Prostate gland (tissue), 2 donors: ENCODE measurements around the gene PGC. TPM values are rescaled to one million over a fixed set of nuclear protein-coding genes. Genes with fewer than 3 reads are reported as not detected.

ENCODE experiments used
- DNase-seq: peaks from one replicate; pipeline ENCODE4 v3.0.0-alpha.2; 2019; ENCODE audit warnings: low spot score
- H3K27ac ChIP-seq, 2 donors: fragments of 200-600 bp; sonication (generic); 2 replicates each; pipeline ENCODE4 v1.5.1; 2017 to 2019
- H3K27me3 ChIP-seq: fragments of 200-600 bp; sonication (generic); replicated peaks from 2 replicates; pipeline ENCODE4 v1.5.1; 2019; ENCODE audit not compliant: insufficient read depth
- H3K36me3 ChIP-seq, 2 donors: fragments of 200-600 bp; sonication (generic); 1 replicate in 1 of 2; 2 replicates in 1 of 2; pipeline versions ENCODE4 v1.5.1 to v1.8.1; 2017 to 2019
- H3K4me1 ChIP-seq: fragments of 200-600 bp; sonication (generic); replicated peaks from 2 replicates; pipeline ENCODE4 v1.5.1; 2019
- H3K4me3 ChIP-seq, 2 donors: fragments of 200-600 bp; sonication (generic); 2 replicates each; pipeline ENCODE4 v1.5.1; 2017 to 2019
- H3K9me3 ChIP-seq: fragments of 200-600 bp; sonication (generic); 2 replicates; pipeline ENCODE4 v1.5.1; 2017
- POLR2A ChIP-seq: fragments of 450-650 bp; IDR thresholded peaks from one replicate; pipeline ENCODE4 v1.6.1; 2016; ENCODE audit warnings: antibody characterized with exemption, mild to moderate bottlenecking
- POLR2AphosphoS5 ChIP-seq: sonication (generic); formaldehyde crosslinking; IDR thresholded peaks from one replicate; pipeline ENCODE4 v1.6.1; 2017; ENCODE audit warnings: antibody characterized with exemption
- WGBS: methylation state at CpG from one replicate; pipeline ENCODE4 v1.1.5; 2018; 5-methylcytosine and 5-hydroxymethylcytosine counted together
- intact Hi-C: fragments of 100-400 bp; cut with DNase I; formaldehyde crosslinking; loops from one replicate; pipeline ENCODE4 v1.14.2; 2022
- total RNA-seq, 2 donors: library from RNA; depleted of rRNA; stranded (reverse); fragments of >200 nt; gene quantifications; one replicate each; pipeline ENCODE4 v1.1.0, GENCODE V29; 2016
- TF ChIP-seq, protein P1 (sequence below), 4 experiments: fragments of 200-600 bp in 2 of 4; fragments of 450-650 bp in 2 of 4; sonication (generic) in 2 of 4; IDR thresholded peaks; 1 replicate in 3 of 4; 2 replicates in 1 of 4; pipeline ENCODE4 v1.5.1; 2016 to 2019; ENCODE audit warnings: antibody characterized with exemption in 4 of 4, mild to moderate bottlenecking in 2 of 4, moderate library complexity in 2 of 4

The PGC gene
- total RNA-seq, 2 donors from 2014 or later = 18.4 to 391 TPM

DNA sequence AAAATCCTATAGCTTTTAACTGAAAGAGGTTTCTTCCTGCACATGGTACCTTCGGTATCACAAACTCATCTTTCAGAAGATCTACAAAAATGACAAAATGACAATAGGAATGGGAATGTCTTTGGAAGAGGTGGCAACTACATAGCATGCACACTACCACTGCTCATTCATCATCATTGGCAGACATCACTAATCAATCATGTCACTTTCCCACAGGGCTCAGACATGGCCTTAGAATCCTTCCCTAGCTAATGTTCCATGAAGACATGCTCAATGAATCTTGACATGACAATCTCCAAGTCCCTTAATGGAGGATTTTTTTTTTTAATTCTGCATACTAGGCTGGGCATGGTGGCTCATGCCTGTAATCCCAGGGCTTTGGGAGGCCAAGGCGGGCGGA, 3.2 kb upstream of the PGC start:
- Histone ChIP-seq H3K9me3 (no peaks in the 10 kb centered on the region), H3K36me3 (no peaks in the 10 kb centered on the region), H3K27ac (no peak overlapping the region), H3K4me3 (no peak overlapping the region), H3K27me3 (no peaks in the 10 kb centered on the region), H3K4me1 (no peaks in the 10 kb centered on the region)
- 100% methylated on average over 3 of the region's 3 CpGs for WGBS
- DNase-seq = no peak
- intact Hi-C loops = no loop called here
- TF ChIP-seq, protein P1, sequence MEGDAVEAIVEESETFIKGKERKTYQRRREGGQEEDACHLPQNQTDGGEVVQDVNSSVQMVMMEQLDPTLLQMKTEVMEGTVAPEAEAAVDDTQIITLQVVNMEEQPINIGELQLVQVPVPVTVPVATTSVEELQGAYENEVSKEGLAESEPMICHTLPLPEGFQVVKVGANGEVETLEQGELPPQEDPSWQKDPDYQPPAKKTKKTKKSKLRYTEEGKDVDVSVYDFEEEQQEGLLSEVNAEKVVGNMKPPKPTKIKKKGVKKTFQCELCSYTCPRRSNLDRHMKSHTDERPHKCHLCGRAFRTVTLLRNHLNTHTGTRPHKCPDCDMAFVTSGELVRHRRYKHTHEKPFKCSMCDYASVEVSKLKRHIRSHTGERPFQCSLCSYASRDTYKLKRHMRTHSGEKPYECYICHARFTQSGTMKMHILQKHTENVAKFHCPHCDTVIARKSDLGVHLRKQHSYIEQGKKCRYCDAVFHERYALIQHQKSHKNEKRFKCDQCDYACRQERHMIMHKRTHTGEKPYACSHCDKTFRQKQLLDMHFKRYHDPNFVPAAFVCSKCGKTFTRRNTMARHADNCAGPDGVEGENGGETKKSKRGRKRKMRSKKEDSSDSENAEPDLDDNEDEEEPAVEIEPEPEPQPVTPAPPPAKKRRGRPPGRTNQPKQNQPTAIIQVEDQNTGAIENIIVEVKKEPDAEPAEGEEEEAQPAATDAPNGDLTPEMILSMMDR (IDR thresholded peaks at IDR 0.05) = no peak
- no peak for TF ChIP-seq POLR2AphosphoS5
- no peak for TF ChIP-seq POLR2A

DNA sequence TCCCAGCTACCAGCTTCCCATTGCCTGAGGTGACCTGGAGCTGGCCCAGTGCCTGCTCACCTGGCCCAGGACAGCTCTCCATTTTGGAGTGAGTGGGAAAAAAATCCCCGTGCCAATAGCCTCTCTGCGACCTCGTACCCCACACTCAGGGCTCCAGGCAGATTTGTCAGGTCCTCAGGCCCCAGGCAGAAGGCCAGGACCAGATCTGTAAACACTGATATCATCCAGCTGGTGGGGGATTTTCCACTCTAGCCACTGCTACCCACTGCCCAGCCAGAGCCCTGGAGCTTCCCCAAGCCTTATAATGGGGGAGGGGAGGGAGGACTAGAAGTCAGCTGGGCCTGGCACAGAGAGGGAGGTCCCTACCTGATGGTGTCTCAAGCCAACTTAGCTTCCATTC, 1.3 kb upstream of the PGC start:
- WGBS = 45% methylated on average over 3 of the region's 3 CpGs
- no peak for DNase-seq

DNA sequence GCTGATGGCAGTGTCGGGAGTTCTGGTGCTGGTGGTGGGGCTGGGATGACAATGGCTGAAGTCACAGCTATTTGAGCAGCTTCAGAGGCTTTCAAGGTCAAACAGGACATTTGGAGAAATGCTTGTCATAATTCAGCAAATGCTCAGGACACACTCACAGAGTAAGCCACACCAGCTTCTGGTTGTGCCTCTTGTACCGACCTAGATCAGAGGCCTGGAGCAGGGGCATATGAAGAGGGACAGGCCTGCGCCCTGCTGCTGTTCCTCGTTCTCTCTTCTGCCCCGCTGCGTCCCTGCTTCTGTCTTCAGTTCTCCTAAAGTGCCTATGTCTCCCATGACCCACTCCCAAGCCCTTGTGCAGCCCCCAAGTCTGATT, 893 bp upstream of the PGC start:
- no peaks in the 10 kb centered on the region for H3K27me3 ChIP-seq
- no peak overlapping the region for H3K4me3 ChIP-seq
- H3K4me1 ChIP-seq = no peaks in the 10 kb centered on the region
- peak overlapping the region; percentile 27 to 64 for H3K27ac ChIP-seq
- no peak for TF ChIP-seq POLR2AphosphoS5
- TF ChIP-seq, protein P1 (IDR thresholded peaks at IDR 0.05) = no peak
- no peak for TF ChIP-seq POLR2A
- DNase-seq = no peak
- intact Hi-C loops = no loop called here
- H3K36me3 ChIP-seq = no peaks in the 10 kb centered on the region
- H3K9me3 ChIP-seq = no peaks in the 10 kb centered on the region
- 83% methylated on average over 6 of the region's 6 CpGs for WGBS

More for the DNA sequence above, 1.3 kb upstream of the PGC start:
- Histone ChIP-seq H3K36me3 (no peaks in the 10 kb centered on the region), H3K4me1 (no peaks in the 10 kb centered on the region), H3K27ac (peak overlapping the region; percentile 27 to 64), H3K9me3 (no peaks in the 10 kb centered on the region), H3K27me3 (no peaks in the 10 kb centered on the region), H3K4me3 (no peak overlapping the region)
- TF ChIP-seq POLR2A (no peak), POLR2AphosphoS5 (no peak)
- TF ChIP-seq, protein P1 (IDR thresholded peaks at IDR 0.05) = no peak
- intact Hi-C loops = no loop called here

DNA sequence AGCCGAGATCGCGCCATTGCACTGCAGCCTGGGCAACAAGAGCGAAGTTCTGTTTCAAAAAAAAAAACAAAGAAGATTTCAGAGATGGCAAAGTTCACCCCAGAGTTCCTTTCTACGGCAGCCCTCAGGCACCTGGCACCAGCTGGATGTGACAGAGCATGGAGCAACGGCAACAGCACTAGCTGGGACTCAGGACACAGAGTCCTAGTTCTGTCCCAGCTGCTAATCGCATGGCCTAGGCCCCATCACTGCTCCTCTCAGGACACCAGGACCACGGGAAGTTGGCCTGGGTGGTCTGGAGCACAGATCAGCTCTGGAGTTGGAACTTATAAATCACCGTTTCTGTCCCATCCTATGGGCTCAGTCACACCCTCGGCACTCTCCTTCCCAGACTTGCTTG, 1.1 kb downstream of the PGC start:
- intact Hi-C loops = no loop called here
- no peaks in the 10 kb centered on the region for H3K9me3 ChIP-seq
- 95% methylated on average over 10 of the region's 10 CpGs for WGBS
- H3K36me3 ChIP-seq = no peaks in the 10 kb centered on the region
- H3K27ac ChIP-seq = no peak overlapping the region
- H3K4me1 ChIP-seq = no peaks in the 10 kb centered on the region
- no peak for TF ChIP-seq POLR2AphosphoS5
- TF ChIP-seq, protein P1 (IDR thresholded peaks at IDR 0.05) = no peak
- TF ChIP-seq POLR2A = no peak
- no peak overlapping the region for H3K4me3 ChIP-seq
- H3K27me3 ChIP-seq = no peaks in the 10 kb centered on the region
- no peak for DNase-seq

DNA sequence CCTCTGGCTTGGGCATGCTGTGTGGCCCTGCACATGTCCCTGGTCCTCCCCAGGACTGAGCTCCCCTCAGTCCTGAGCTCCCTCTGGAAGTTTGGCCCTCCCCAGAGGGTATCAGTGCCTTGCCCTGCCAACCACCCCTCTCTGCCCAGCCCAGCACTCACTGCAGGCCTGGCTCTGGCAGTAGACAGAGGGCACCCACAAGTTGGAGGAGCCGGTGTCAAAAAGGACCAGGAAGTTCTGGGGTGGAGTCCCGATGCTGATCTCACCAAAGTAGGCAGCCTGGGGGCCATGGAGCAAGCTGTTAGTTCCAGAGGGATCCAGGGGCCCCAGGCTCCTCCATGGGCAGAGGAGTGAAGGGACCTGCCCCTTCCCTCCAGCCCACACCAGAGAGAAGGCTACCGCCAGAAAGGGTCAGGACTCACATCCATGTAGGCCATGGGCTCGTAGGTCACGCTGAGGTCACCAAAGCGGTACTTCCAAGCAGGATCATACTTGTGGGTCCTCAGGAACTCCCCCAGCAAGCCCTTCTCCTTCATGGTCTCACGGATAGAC, 2.9 kb downstream of the PGC start:
- no peaks in the 10 kb centered on the region for H3K4me1 ChIP-seq
- H3K9me3 ChIP-seq = no peaks in the 10 kb centered on the region
- H3K4me3 ChIP-seq = no peak overlapping the region
- TF ChIP-seq, protein P1 (IDR thresholded peaks at IDR 0.05) = no peak
- TF ChIP-seq POLR2AphosphoS5 = no peak
- no peak for TF ChIP-seq POLR2A
- WGBS = 89% methylated on average over 7 of the region's 7 CpGs
- intact Hi-C loops = no loop called here
- no peaks in the 10 kb centered on the region for H3K36me3 ChIP-seq
- H3K27me3 ChIP-seq = no peaks in the 10 kb centered on the region
- H3K27ac ChIP-seq = no peak overlapping the region
- DNase-seq = no peak
